Stimulated activated CD8-positive, alpha-beta memory T cell treated with anti-CD3 and anti-CD28 coated beads, Interleukin-12 subunit alpha, Interleukin-12 subunit beta, amount 100 ng/mL, for 1 hour (primary cell): Measurements from ENCODE around the gene SSH3.
A peak's percentile ranks its signal among the peaks of the same experiment; 100 is the strongest.
"Not testable (repeated sequence)": the region's sequence is repeated elsewhere in the genome, so short reads cannot be mapped to it uniquely, and the experiment has no call there.

ENCODE experiments used
- DNase-seq: peaks from one replicate; pipeline ENCODE4 v3.0.0-alpha.2; 2020; ENCODE audit warnings: low read depth

SSH3 gene

GRCh38 chr11:67312187-67313021, 9.1 kb downstream of the SSH3 start:
- peak; percentile 51 for DNase-seq

- no peak for DNase-seq
These were observed 10.0 kb downstream of the SSH3 start for GRCh38 chr11:67313125-67313890.

DNA sequence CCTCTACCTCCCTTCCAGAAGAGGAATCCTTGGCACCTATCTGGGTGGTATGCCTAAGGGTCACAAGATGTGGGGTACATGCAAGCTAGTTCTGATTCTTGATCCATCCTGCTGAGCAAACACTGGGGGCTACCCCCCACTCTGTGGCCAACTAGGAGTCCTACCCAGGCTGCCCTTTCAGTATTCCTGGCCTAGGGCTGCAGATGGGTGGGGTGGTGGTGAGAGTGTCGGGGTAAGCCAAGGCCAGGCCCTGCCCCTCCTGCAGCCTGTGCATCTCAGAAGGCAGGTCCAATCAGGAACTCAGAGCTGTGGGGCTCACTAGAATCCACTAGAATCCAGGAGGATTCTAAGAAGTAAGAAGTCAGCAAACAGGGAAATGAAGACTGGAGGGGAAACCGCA, 10.9 kb downstream of the SSH3 start:
- no peak for DNase-seq

DNA sequence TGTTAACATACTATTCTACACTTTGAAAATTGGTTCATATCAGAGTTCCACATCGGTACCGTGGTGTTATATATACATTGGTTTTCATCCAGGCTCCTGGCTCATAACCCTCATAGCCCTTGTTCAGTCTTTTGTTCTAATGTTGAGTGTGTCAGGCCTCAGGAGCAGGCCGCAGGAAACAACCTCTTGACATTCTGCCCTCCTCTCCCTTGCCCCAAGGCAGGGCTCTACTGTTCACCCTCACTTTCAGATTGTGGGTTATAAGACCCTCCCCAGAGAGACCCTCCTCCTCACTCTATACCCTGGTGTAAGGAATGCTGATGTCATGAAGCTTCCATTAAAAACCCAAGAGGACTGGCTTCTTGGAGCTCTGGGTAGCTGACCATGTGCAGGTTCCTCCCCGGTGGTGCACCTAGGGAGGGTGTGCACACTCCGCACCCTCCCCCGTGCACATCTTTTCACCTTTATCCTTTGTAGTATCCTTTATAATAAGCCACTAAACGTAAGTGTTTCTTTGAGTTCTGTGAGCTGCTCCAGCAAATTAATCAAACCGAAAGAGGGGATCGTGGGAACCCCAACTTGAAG, 12.1 kb downstream of the SSH3 start:
- DNase-seq: no peak

DNA sequence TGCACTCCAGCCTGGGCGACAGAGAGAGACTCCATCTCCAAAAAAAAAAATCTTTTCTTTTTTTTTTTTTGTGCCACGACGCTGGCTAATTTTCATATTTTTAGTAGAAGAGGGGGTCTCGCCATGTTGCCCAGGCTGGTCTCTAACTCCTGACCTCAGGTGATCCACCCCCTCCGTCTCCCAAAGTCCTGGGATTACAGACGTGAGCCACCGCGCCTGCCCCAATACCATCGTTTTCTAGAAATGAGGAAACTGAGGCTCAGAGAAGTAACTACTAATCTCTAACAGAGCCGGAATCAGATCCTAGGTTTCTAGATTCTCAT, 13.5 kb downstream of the SSH3 start:
- DNase-seq: no peak

- DNase-seq: peak; percentile 99
These were observed 14.0 kb downstream of the SSH3 start for GRCh38 chr11:67317205-67317887.

DNA sequence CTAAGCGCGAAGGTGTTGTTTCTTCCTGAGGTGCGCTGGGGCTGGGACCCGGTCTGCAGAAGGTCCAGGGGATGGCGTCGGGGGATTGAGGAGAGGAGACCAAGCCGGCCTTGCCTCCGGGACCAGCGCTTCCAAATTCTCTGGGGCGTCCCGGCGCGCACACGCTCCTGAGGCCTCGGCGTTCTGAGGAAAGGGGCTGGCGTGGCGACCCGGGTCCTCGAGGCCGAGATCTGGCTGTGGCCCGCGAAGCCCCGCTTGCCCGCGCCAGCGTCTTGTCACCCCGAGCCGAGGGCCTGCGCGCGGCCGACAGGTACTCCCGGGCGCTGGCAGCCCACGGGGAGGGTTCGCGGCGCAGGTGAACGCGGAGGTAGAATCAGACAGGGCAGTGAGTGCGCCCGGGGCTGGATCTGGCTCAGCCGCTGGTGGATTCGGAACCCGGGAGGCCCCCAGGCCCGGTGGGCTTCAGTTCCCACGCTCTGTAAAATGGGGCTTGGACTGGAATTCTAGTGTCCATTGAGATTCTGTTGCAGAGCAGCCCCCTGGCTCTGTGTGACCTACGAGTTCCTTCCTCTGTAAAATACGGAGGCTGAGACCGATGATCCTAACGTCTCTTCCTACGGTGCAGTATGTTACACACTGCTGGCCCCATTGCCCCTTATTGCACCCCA, 14.7 kb downstream of the SSH3 start:
- no peak for DNase-seq

GRCh38 chr11:67318876-67319275, 15.5 kb downstream of the SSH3 start:
- not testable (repeated sequence) for DNase-seq

DNA sequence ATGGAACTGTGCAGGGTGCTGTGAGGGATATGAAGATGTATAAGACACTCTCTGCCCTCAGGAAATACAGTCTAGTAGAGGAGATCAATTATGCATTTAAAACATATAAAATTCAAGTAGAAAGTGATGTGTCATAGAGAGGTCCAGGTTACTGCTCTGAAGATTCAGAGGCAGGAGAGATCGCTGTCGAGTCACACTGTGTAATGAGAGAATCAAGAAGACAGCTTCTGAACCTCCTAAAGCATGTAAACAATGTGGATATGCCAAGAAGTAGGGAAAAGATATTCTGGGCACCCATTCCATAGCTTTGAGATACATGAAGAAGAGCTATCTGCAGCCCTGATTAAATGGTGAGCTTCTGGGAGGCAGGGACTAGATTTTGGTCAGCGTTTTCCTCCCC, 16.7 kb downstream of the SSH3 start:
- DNase-seq: no peak

GRCh38 chr11:67320691-67321090, 17.4 kb downstream of the SSH3 start:
- no peak for DNase-seq

- no peak for DNase-seq
These were observed 18.1 kb downstream of the SSH3 start for GRCh38 chr11:67321313-67321871.

DNA sequence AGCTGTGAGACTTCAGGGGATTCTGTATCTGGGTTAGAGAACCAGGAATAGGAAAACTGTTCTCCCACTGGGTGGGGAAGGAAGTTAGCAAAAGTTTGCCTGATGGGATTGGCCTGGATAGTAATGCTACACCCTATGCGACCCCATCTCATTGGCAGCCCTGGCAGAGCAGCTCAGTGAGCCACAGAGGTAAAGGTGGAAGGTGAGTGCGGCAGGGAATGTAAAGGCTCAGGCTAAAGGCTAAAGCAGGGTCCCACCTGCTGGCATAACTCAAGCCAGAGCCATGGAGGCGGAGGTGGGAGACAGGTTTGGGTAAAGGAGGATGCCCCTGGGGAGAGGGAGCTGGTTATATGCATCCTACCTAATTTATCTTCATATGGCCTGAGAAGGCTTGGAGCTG, 18.7 kb downstream of the SSH3 start:
- no peak for DNase-seq

DNA sequence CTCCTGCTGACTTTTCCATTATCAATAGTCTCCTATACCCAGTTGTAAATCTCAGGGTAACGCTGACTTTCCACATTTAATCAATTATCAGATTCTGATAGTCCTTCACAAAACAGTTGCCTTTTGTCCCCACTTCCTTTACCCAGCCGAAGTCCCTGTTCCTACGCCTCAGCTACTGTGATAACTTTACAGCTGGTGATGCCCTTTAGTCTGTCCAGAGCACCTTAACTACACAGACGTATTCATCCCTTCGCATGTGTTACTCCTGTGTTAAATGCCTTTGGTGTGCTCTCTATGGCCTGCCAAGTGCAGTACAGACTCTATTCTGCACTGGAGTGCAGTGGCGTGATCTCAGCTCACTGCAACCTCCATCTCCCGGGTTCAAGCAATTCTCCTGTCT, 20.2 kb downstream of the SSH3 start:
- DNase-seq: no peak

GRCh38 chr11:67332081-67332691, 28.9 kb downstream of the SSH3 start:
- no peak for DNase-seq

DNA sequence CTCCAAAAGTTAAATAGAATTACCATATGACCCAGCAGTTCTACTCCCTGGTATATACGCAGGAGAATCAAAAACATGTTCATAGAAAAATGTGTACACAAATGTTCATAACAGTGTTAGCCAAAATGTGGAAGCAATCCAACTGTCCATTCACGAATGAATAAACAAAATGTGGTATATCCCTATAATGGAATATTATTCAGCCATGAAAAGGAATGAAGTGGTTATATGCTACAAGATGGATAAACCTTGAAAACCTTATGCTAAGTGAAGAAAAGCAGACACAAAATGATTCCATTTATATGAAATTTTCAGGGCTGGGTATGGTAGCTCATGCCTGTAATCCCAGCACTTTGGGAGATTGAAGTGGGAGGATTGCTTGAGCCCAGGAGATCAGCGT, 33.9 kb downstream of the SSH3 start:
- no peak for DNase-seq

GRCh38 chr11:67344264-67344663, 40.9 kb downstream of the SSH3 start:
- no peak for DNase-seq

- no peak for DNase-seq
These were observed 42.1 kb downstream of the SSH3 start for GRCh38 chr11:67345247-67345919.

- no peak for DNase-seq
These were observed 42.8 kb downstream of the SSH3 start for GRCh38 chr11:67345920-67346819.

- DNase-seq: no peak
These were observed 44.8 kb downstream of the SSH3 start for GRCh38 chr11:67347964-67348749.
